Measurements from ENCODE around the gene MAST4.

- TF ChIP-seq HDAC2 (IDR thresholded peaks at IDR 0.05; ENCODE audit: borderline replicate concordance in 1 of 2, low read depth in 2 of 2, low read length in 2 of 2) = no peak
- no peak for TF ChIP-seq CTCF (IDR thresholded peaks at IDR 0.05; ENCODE audit: control extremely low read depth in 1 of 3, insufficient read depth in 1 of 3, low read depth in 1 of 3, low read length in 3 of 3)
- TF ChIP-seq EP300 (IDR thresholded peaks at IDR 0.05; ENCODE audit: borderline replicate concordance in 1 of 2, low read depth in 2 of 2, low read length in 2 of 2) = no peak
- TF ChIP-seq RXRA (IDR thresholded peaks at IDR 0.05; ENCODE audit: insufficient read depth, low read depth, low read length) = no peak
- no peak for TF ChIP-seq TAF1 (IDR thresholded peaks at IDR 0.05; ENCODE audit: low read depth, low read length)
- no peak for TF ChIP-seq EZH2 (IDR thresholded peaks at IDR 0.05; ENCODE audit: low read depth, low read length, severe bottlenecking)
- no peak for TF ChIP-seq RFX5 (IDR thresholded peaks at IDR 0.05; ENCODE audit: borderline replicate concordance, low read depth, low read length)
These were observed 313.2 kb downstream of the MAST4 start for GRCh38 chr5:66909364-66909763.

Data from H1 (cell line).